ENCODE data around the gene HIGD1A. TPM values are rescaled to one million over a fixed set of nuclear protein-coding genes. Genes with fewer than 3 reads are reported as not detected.

HIGD1A gene
- total and polyA plus RNA-seq, 9 of the 15 experiments (the other 6 are each of a cell fraction or from before 2014, with no cell fraction given), result 165 to 1,185 (median 333) TPM

DNA sequence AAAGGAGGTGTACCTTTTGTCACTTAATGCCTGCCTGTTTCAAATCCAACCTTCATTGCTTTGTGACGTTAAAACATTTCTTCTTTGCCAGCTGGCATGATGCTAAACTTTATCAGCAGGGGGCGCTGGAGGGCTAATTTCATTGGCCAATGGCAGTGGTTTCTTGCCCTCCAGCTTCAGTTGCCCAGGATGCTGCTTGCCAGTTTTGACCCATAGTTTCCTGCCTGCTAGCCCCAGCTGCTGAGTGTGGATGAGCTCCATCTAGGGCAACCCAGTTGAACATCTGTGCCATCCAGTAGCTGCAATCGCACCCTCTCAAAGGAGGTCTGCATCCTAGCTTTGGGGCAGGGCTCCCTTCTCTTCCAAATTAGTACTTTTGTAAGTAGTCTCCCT lies 27.0 kb upstream of the HIGD1A start (continued):
- TF ChIP-seq, protein P1, sequence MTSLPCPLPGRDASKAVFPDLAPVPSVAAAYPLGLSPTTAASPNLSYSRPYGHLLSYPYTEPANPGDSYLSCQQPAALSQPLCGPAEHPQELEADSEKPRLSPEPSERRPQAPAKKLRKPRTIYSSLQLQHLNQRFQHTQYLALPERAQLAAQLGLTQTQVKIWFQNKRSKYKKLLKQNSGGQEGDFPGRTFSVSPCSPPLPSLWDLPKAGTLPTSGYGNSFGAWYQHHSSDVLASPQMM (CRISPR knock-in tag; IDR thresholded peaks at IDR 0.05), result no peak
- no peak for TF ChIP-seq MED1 (CRISPR knock-in tag; IDR thresholded peaks at IDR 0.05; ENCODE audit: borderline replicate concordance)
- no peak for TF ChIP-seq RBFOX2 (IDR thresholded peaks at IDR 0.05; ENCODE audit: low read depth, low read length)
- TF ChIP-seq TGIF2 (CRISPR knock-in tag; IDR thresholded peaks at IDR 0.05), result no peak
- TF ChIP-seq ILK (tag; IDR thresholded peaks at IDR 0.05; ENCODE audit: borderline replicate concordance, low read depth), result no peak
- no peak for TF ChIP-seq BHLHE40 (IDR thresholded peaks at IDR 0.05; ENCODE audit: low read length)
- TF ChIP-seq TBP (optimal IDR thresholded peaks at IDR 0.05; ENCODE audit: low read depth, low read length), result no peak
- no peak for TF ChIP-seq RFX1 (IDR thresholded peaks at IDR 0.05)
- TF ChIP-seq TAF1 (IDR thresholded peaks at IDR 0.05; ENCODE audit: control insufficient read depth, extremely low read depth, insufficient read depth, low read length, severe bottlenecking), result no peak
- TF ChIP-seq, protein P2, sequence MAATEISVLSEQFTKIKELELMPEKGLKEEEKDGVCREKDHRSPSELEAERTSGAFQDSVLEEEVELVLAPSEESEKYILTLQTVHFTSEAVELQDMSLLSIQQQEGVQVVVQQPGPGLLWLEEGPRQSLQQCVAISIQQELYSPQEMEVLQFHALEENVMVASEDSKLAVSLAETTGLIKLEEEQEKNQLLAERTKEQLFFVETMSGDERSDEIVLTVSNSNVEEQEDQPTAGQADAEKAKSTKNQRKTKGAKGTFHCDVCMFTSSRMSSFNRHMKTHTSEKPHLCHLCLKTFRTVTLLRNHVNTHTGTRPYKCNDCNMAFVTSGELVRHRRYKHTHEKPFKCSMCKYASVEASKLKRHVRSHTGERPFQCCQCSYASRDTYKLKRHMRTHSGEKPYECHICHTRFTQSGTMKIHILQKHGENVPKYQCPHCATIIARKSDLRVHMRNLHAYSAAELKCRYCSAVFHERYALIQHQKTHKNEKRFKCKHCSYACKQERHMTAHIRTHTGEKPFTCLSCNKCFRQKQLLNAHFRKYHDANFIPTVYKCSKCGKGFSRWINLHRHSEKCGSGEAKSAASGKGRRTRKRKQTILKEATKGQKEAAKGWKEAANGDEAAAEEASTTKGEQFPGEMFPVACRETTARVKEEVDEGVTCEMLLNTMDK (IDR thresholded peaks at IDR 0.05; ENCODE audit: borderline replicate concordance, insufficient read depth, low read depth, low read length, poor library complexity, severe bottlenecking), result peak; percentile 22
- no peak for TF ChIP-seq FIP1L1 (IDR thresholded peaks at IDR 0.05; ENCODE audit: low read depth, low read length, poor library complexity, severe bottlenecking)
- TF ChIP-seq, protein P3, sequence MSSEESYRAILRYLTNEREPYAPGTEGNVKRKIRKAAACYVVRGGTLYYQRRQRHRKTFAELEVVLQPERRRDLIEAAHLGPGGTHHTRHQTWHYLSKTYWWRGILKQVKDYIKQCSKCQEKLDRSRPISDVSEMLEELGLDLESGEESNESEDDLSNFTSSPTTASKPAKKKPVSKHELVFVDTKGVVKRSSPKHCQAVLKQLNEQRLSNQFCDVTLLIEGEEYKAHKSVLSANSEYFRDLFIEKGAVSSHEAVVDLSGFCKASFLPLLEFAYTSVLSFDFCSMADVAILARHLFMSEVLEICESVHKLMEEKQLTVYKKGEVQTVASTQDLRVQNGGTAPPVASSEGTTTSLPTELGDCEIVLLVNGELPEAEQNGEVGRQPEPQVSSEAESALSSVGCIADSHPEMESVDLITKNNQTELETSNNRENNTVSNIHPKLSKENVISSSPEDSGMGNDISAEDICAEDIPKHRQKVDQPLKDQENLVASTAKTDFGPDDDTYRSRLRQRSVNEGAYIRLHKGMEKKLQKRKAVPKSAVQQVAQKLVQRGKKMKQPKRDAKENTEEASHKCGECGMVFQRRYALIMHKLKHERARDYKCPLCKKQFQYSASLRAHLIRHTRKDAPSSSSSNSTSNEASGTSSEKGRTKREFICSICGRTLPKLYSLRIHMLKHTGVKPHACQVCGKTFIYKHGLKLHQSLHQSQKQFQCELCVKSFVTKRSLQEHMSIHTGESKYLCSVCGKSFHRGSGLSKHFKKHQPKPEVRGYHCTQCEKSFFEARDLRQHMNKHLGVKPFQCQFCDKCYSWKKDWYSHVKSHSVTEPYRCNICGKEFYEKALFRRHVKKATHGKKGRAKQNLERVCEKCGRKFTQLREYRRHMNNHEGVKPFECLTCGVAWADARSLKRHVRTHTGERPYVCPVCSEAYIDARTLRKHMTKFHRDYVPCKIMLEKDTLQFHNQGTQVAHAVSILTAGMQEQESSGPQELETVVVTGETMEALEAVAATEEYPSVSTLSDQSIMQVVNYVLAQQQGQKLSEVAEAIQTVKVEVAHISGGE (CRISPR knock-in tag; IDR thresholded peaks at IDR 0.05), result no peak
